ENCODE results near the gene PARD3.

DNA sequence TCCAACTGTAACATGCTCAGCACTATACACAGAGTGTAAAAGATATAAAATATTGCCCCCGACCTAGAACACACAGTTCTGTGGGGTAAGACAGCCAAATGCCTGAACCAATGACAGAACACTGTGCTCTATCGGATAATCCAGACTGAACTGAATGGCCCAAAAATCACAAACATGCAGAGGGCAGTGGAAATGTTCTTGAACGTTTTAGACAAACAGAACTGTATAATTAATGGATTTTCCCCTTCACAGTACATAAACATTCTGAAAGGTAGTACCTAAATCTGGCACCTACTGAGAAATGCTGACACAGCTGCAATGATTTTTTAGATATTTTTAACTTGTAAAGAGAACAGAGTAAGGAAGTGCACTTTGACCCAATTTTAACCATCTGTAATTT, 33.4 kb downstream of the PARD3 start:
- TF ChIP-seq, protein P1, sequence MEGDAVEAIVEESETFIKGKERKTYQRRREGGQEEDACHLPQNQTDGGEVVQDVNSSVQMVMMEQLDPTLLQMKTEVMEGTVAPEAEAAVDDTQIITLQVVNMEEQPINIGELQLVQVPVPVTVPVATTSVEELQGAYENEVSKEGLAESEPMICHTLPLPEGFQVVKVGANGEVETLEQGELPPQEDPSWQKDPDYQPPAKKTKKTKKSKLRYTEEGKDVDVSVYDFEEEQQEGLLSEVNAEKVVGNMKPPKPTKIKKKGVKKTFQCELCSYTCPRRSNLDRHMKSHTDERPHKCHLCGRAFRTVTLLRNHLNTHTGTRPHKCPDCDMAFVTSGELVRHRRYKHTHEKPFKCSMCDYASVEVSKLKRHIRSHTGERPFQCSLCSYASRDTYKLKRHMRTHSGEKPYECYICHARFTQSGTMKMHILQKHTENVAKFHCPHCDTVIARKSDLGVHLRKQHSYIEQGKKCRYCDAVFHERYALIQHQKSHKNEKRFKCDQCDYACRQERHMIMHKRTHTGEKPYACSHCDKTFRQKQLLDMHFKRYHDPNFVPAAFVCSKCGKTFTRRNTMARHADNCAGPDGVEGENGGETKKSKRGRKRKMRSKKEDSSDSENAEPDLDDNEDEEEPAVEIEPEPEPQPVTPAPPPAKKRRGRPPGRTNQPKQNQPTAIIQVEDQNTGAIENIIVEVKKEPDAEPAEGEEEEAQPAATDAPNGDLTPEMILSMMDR (IDR thresholded peaks at IDR 0.05; ENCODE audit: insufficient read depth, low read length, poor library complexity, severe bottlenecking): no peak
- no peak for TF ChIP-seq EZH2phosphoT487 (conservative IDR thresholded peaks at IDR 0.05; ENCODE audit: low read length)
